CD4-positive, alpha-beta T cell (primary cell): ENCODE measurements around the gene EMP1. TPM values are rescaled to one million over a fixed set of nuclear protein-coding genes. Genes with fewer than 3 reads are reported as not detected.

ENCODE experiments used
- ATAC-seq: fragments of 200-7000 bp; cut with Tn5 transposase; one replicate; pipeline ENCODE4 v1.10.0; 2022; ENCODE audit warnings: mild to moderate bottlenecking; ENCODE audit not compliant: poor library complexity
- CTCF ChIA-PET: fragments of 350-600 bp; sonication (Branson Sonifier 250); formaldehyde crosslinking; loops from one replicate; lab custom pipeline; 2021; ENCODE audit warnings: antibody characterized with exemption, inconsistent platforms; lab: Charles Lee
- POLR2A ChIA-PET: fragments of 350-600 bp; sonication (Branson Sonifier 250); formaldehyde crosslinking; loops from one replicate; lab custom pipeline; 2021; ENCODE audit warnings: antibody characterized with exemption, inconsistent platforms; lab: Charles Lee
- DNase-seq, 14 experiments: peaks; one replicate each; pipeline ENCODE4 v3.0.0-alpha.2; 2013 to 2020; ENCODE audit warnings: mixed read lengths in 2 of 14
- H3K27ac ChIP-seq, 2 donors: one replicate each; pipeline versions ENCODE4 v1.5.1 to v1.7.0; 2013; ENCODE audit warnings: low read length in 2 of 2, low read depth in 1 of 2, mild to moderate bottlenecking in 1 of 2
- H3K27me3 ChIP-seq, 2 experiments: 1 replicate in 1 of 2; 2 replicates in 1 of 2; pipeline versions ENCODE4 v1.6.1 to v1.7.0; 2013; ENCODE audit warnings: low read length in 2 of 2, control low read depth in 1 of 2, mild to moderate bottlenecking in 1 of 2, moderate library complexity in 1 of 2; ENCODE audit not compliant: insufficient read depth in 2 of 2, control insufficient read depth in 1 of 2
- H3K36me3 ChIP-seq: one replicate; pipeline ENCODE4 v1.6.1; 2013; ENCODE audit warnings: low read length, control low read depth; ENCODE audit not compliant: insufficient read depth
- H3K4me1 ChIP-seq: one replicate; pipeline ENCODE4 v1.6.1; 2013; ENCODE audit warnings: low read length, control low read depth; ENCODE audit not compliant: insufficient read depth
- H3K4me3 ChIP-seq: one replicate; pipeline ENCODE4 v1.5.1; 2013; ENCODE audit warnings: mild to moderate bottlenecking, low read length, moderate library complexity
- H3K9me3 ChIP-seq, 2 experiments: 1 replicate in 1 of 2; 2 replicates in 1 of 2; pipeline versions ENCODE4 v1.6.1 to v1.7.0; 2013; ENCODE audit warnings: low read length in 2 of 2, mild to moderate bottlenecking in 2 of 2, control low read depth in 1 of 2, moderate library complexity in 1 of 2; ENCODE audit not compliant: control insufficient read depth in 1 of 2, insufficient read depth in 1 of 2
- H3K27ac Mint-ChIP-seq: one replicate; pipeline ENCODE4 v1.8.0; 2020; ENCODE audit warnings: mixed read lengths
- H3K27me3 Mint-ChIP-seq: one replicate; pipeline ENCODE4 v1.8.0; 2021; ENCODE audit warnings: mixed read lengths
- H3K36me3 Mint-ChIP-seq: one replicate; pipeline ENCODE4 v1.8.0; 2021; ENCODE audit warnings: low read depth, mixed read lengths
- H3K4me1 Mint-ChIP-seq: one replicate; pipeline ENCODE4 v1.8.0; 2021; ENCODE audit warnings: low read depth, mixed read lengths
- H3K4me3 Mint-ChIP-seq: one replicate; pipeline ENCODE4 v1.8.0; 2020; ENCODE audit warnings: mild to moderate bottlenecking, mixed read lengths
- H3K9me3 Mint-ChIP-seq: one replicate; pipeline ENCODE4 v1.8.0; 2020; ENCODE audit warnings: mixed read lengths
- CTCF ChIP-seq: fragments of 200-600 bp; IDR thresholded peaks from one replicate; pipeline ENCODE4 v1.8.0; 2022; ENCODE audit warnings: antibody characterized with exemption, mild to moderate bottlenecking
- intact Hi-C, 2 experiments: fragments of 100-400 bp; cut with DNase I in 1 of 2; cut with micrococcal nuclease in 1 of 2; formaldehyde crosslinking; loops; one replicate each; pipeline versions ENCODE4 v1.15.1 to v1.9.0; 2023 to 2025; cut with DNase I, micrococcal nuclease
- total RNA-seq, 174 experiments: library from RNA in 2 of 174; stranded (reverse) in 2 of 174; gene quantifications; one replicate each; pipeline ENCODE4 v1.2.3 and lab custom pipeline; 2021 to 2026

Gene EMP1
- total RNA-seq, 2 experiments from 2014 or later: 9.0 to 9.1 TPM

- no peaks in the 10 kb centered on the region for H3K27me3 Mint-ChIP-seq
- H3K9me3 Mint-ChIP-seq: no peaks in the 10 kb centered on the region
- no peak for TF ChIP-seq CTCF
- no peak overlapping the region for H3K4me3 ChIP-seq
- H3K27ac Mint-ChIP-seq: no peak overlapping the region
- ATAC-seq (no peak), DNase-seq (no peak)
- no peak overlapping the region for H3K4me3 Mint-ChIP-seq
- ChIA-PET CTCF (no interaction called here), POLR2A (interaction anchor here (0.8 kb wide), 1 partner anchor 29 kb away, joined by 3 read pairs; the partner anchor contains the start of gene EMP1)
- intact Hi-C loops: no loop called here
- H3K4me1 Mint-ChIP-seq: peaks cover 26% of the 10 kb centered on the region
- H3K36me3 ChIP-seq: no peaks in the 10 kb centered on the region
- H3K4me1 ChIP-seq: peaks cover 24% of the 10 kb centered on the region
- peaks cover 0 to 4% of the 10 kb centered on the region in 2 experiments for H3K9me3 ChIP-seq
- H3K27me3 ChIP-seq: no peaks in the 10 kb centered on the region
- H3K27ac ChIP-seq: no peak overlapping the region
- H3K36me3 Mint-ChIP-seq: no peaks in the 10 kb centered on the region
These were observed 29.3 kb upstream of the EMP1 start for GRCh38 chr12:13167226-13167625.

- intact Hi-C loops: no loop called here
- CTCF ChIA-PET: no interaction called here
- Mint-ChIP-seq H3K27ac (no peak overlapping the region), H3K4me3 (no peak overlapping the region), H3K36me3 (no peaks in the 10 kb centered on the region), H3K4me1 (peaks cover 26% of the 10 kb centered on the region), H3K9me3 (no peaks in the 10 kb centered on the region), H3K27me3 (no peaks in the 10 kb centered on the region)
- H3K9me3 ChIP-seq: peaks cover 0 to 4% of the 10 kb centered on the region in 2 experiments
- TF ChIP-seq CTCF: no peak
- no peak overlapping the region for H3K27ac ChIP-seq
- DNase-seq: no peak
- H3K4me1 ChIP-seq: peaks cover 24% of the 10 kb centered on the region
- no peak overlapping the region for H3K4me3 ChIP-seq
- no peak for ATAC-seq
- H3K27me3 ChIP-seq: no peaks in the 10 kb centered on the region
- no peaks in the 10 kb centered on the region for H3K36me3 ChIP-seq
- POLR2A ChIA-PET: interaction anchor here (0.8 kb wide), 1 partner anchor 28 kb away, joined by 3 read pairs; the partner anchor contains the start of gene EMP1
These were observed 28.6 kb upstream of the EMP1 start for GRCh38 chr12:13167906-13168305.

GRCh38 chr12:13169272-13169671, 27.3 kb upstream of the EMP1 start:
- POLR2A ChIA-PET: no interaction called here

More at GRCh38 chr12:13169272-13169671, 27.3 kb upstream of the EMP1 start:
- H3K4me1 ChIP-seq: peaks cover 24% of the 10 kb centered on the region
- H3K27me3 ChIP-seq: no peaks in the 10 kb centered on the region
- no peak overlapping the region for H3K27ac Mint-ChIP-seq
- peaks cover 0 to 4% of the 10 kb centered on the region in 2 experiments for H3K9me3 ChIP-seq
- H3K27ac ChIP-seq: no peak overlapping the region
- H3K4me3 Mint-ChIP-seq: no peak overlapping the region
- no peak overlapping the region for H3K4me3 ChIP-seq
- H3K36me3 ChIP-seq: no peaks in the 10 kb centered on the region
- DNase-seq: no peak
- CTCF ChIA-PET: no interaction called here
- no peak for ATAC-seq
- H3K4me1 Mint-ChIP-seq: peaks cover 36% of the 10 kb centered on the region
- no peaks in the 10 kb centered on the region for H3K9me3 Mint-ChIP-seq
- H3K27me3 Mint-ChIP-seq: no peaks in the 10 kb centered on the region
- H3K36me3 Mint-ChIP-seq: no peaks in the 10 kb centered on the region
- TF ChIP-seq CTCF: no peak
- intact Hi-C loops: no loop called here
